Activated naive CD8-positive, alpha-beta T cell treated with anti-CD3 and anti-CD28 coated beads, Interleukin-2, amount 50 U/mL, for 16 hours (primary cell): ENCODE results near the gene ADAMTS10.
A peak's percentile ranks its signal among the peaks of the same experiment; 100 is the strongest.
"Not testable (repeated sequence)": the region's sequence is repeated elsewhere in the genome, so short reads cannot be mapped to it uniquely, and the experiment has no call there.

Experiments used
- DNase-seq: peaks from one replicate; pipeline ENCODE4 v3.0.0-alpha.2; 2020; ENCODE audit warnings: low read depth, low spot score

The ADAMTS10 gene

GRCh38 chr19:8593931-8594330 lies 16.6 kb downstream of the ADAMTS10 start:
- DNase-seq, result no peak

- DNase-seq, result peak; percentile 91
Observed at GRCh38 chr19:8592231-8593009, 18.1 kb downstream of the ADAMTS10 start.

GRCh38 chr19:8589177-8589714 lies 21.3 kb downstream of the ADAMTS10 start:
- DNase-seq, result no peak

GRCh38 chr19:8585894-8586750 lies 24.4 kb downstream of the ADAMTS10 start:
- no peak for DNase-seq

- no peak for DNase-seq
Observed at GRCh38 chr19:8584965-8585893, 25.3 kb downstream of the ADAMTS10 start.

- peak; percentile 65 for DNase-seq
Observed at GRCh38 chr19:8580710-8581281, 29.7 kb downstream of the ADAMTS10 start.

- peak; percentile 56 for DNase-seq
Observed at GRCh38 chr19:8578642-8579265, 31.8 kb downstream of the ADAMTS10 start.

- DNase-seq, result no peak
Observed at GRCh38 chr19:8577741-8578140, 32.8 kb downstream of the ADAMTS10 start.

GRCh38 chr19:8577247-8577646 lies 33.3 kb downstream of the ADAMTS10 start, which contains the start of gene MYO1F:
MYO1F (minus strand) TSS chr19:8577442; CDS start chr19:8577309, 133 bp downstream.
- no peak for DNase-seq

GRCh38 chr19:8576273-8576993 lies 34.1 kb downstream of the ADAMTS10 start:
- no peak for DNase-seq

GRCh38 chr19:8575467-8575997 lies 35.0 kb downstream of the ADAMTS10 start:
- DNase-seq, result no peak

- DNase-seq, result not testable (repeated sequence)
Observed at GRCh38 chr19:8574619-8574922, 35.9 kb downstream of the ADAMTS10 start.

- DNase-seq, result no peak
Observed at GRCh38 chr19:8573316-8573715, 37.2 kb downstream of the ADAMTS10 start.

- DNase-seq, result no peak
Observed at GRCh38 chr19:8571006-8571411, 39.5 kb downstream of the ADAMTS10 start.

- DNase-seq, result no peak
Observed at GRCh38 chr19:8569066-8569771, 41.3 kb downstream of the ADAMTS10 start.

- DNase-seq, result no peak
Observed at GRCh38 chr19:8567522-8568172, 42.9 kb downstream of the ADAMTS10 start.

- DNase-seq, result no peak
Observed at GRCh38 chr19:8566855-8567254, 43.7 kb downstream of the ADAMTS10 start.

GRCh38 chr19:8564866-8565265 lies 45.6 kb downstream of the ADAMTS10 start:
- not testable (repeated sequence) for DNase-seq
